HEK293 (cell line): ENCODE data around the gene SEMA3D.
A peak's percentile ranks its signal among the peaks of the same experiment; 100 is the strongest.

Experiments used
- CTCF ChIA-PET: fragments of 350-600 bp; formaldehyde crosslinking; extraction: SDS; loops from one replicate; lab custom pipeline; 2021; ENCODE audit warnings: antibody characterized with exemption; lab: Yijun Ruan, JAX
- POLR2A ChIA-PET: fragments of 300-600 bp; formaldehyde crosslinking; extraction: SDS; loops from one replicate; lab custom pipeline; 2020; ENCODE audit warnings: antibody characterized with exemption, inconsistent platforms; lab: Yijun Ruan, JAX
- H3K27ac ChIP-seq: fragments of 200-500 bp; sonication (Bioruptor generic); 2 replicates; pipeline ENCODE4 v1.5.1; 2014; ENCODE audit warnings: low read depth, low read length, control low read depth, inconsistent platforms; ENCODE audit errors: extremely low read depth
- H3K36me3 ChIP-seq, 2 experiments: fragments of 200-500 bp in 1 of 2; sonication (Bioruptor generic) in 1 of 2; 1 replicate in 1 of 2; 2 replicates in 1 of 2; pipeline ENCODE4 v1.5.1; 2014 to 2017; ENCODE audit warnings: inconsistent platforms in 2 of 2, low read length in 2 of 2; ENCODE audit not compliant: control insufficient read depth in 2 of 2, insufficient read depth in 1 of 2
- H3K4me1 ChIP-seq: fragments of 200-500 bp; sonication (Bioruptor generic); 2 replicates; pipeline ENCODE4 v1.5.1; 2014; ENCODE audit warnings: mild to moderate bottlenecking, low read length, inconsistent platforms; ENCODE audit not compliant: control insufficient read depth, insufficient read depth
- H3K4me3 ChIP-seq: 2 replicates; pipeline ENCODE4 v1.5.1; 2011; ENCODE audit warnings: low read depth, mild to moderate bottlenecking, control low read depth, low read length, moderate library complexity
- H3K9me3 ChIP-seq: fragments of 200-500 bp; sonication (Bioruptor generic); 2 replicates; pipeline ENCODE4 v1.5.1; 2014; ENCODE audit warnings: low read depth, low read length, inconsistent platforms; ENCODE audit not compliant: control insufficient read depth, insufficient read depth
- BCL6B ChIP-seq: fragments of 450-650 bp; formaldehyde crosslinking; IDR thresholded peaks from 2 replicates; pipeline ENCODE4 v1.5.1; 2017; ENCODE audit warnings: missing biosample characterization, missing genetic modification characterization
- GLIS1 ChIP-seq: fragments of 450-650 bp; formaldehyde crosslinking; IDR thresholded peaks from 2 replicates; pipeline ENCODE4 v1.5.1; 2016; ENCODE audit warnings: missing biosample characterization, missing genetic modification characterization
- HOXA7 ChIP-seq: sonication (generic); formaldehyde crosslinking; IDR thresholded peaks from 2 replicates; pipeline ENCODE4 v1.8.1; 2022; ENCODE audit warnings: missing genetic modification reagents, borderline replicate concordance
- HOXD13 ChIP-seq: sonication (generic); formaldehyde crosslinking; IDR thresholded peaks from 2 replicates; pipeline ENCODE4 v1.8.0; 2022; ENCODE audit warnings: missing genetic modification reagents, borderline replicate concordance
- PRDM1 ChIP-seq: fragments of 450-650 bp; formaldehyde crosslinking; IDR thresholded peaks from 2 replicates; pipeline ENCODE4; 2016; ENCODE audit warnings: missing biosample characterization, missing genetic modification characterization
- ZFP3 ChIP-seq: fragments of 450-650 bp; formaldehyde crosslinking; IDR thresholded peaks from 2 replicates; pipeline ENCODE4 v1.5.1; 2016; ENCODE audit warnings: low read depth, missing biosample characterization, missing genetic modification characterization
- ZNF112 ChIP-seq: fragments of 450-650 bp; formaldehyde crosslinking; IDR thresholded peaks from 2 replicates; pipeline ENCODE4 v1.5.0; 2017; ENCODE audit warnings: missing biosample characterization, missing genetic modification characterization
- ZNF114 ChIP-seq: fragments of 450-650 bp; formaldehyde crosslinking; IDR thresholded peaks from 2 replicates; pipeline ENCODE4 v1.5.0; 2017; ENCODE audit warnings: missing biosample characterization, missing genetic modification characterization
- ZNF19 ChIP-seq: fragments of 450-650 bp; formaldehyde crosslinking; IDR thresholded peaks from 2 replicates; pipeline ENCODE4; 2016; ENCODE audit warnings: missing biosample characterization, missing genetic modification characterization, low read depth
- ZNF211 ChIP-seq: fragments of 450-650 bp; formaldehyde crosslinking; IDR thresholded peaks from 2 replicates; pipeline ENCODE4 v1.5.1; 2016; ENCODE audit warnings: low read depth, missing biosample characterization, missing genetic modification characterization
- ZNF398 ChIP-seq: fragments of 450-650 bp; formaldehyde crosslinking; IDR thresholded peaks from 2 replicates; pipeline ENCODE4 v1.5.1; 2017; ENCODE audit warnings: missing biosample characterization, missing genetic modification characterization
- ZNF585B ChIP-seq: fragments of 450-650 bp; formaldehyde crosslinking; IDR thresholded peaks from 2 replicates; pipeline ENCODE4 v1.5.1; 2016; ENCODE audit warnings: missing biosample characterization, missing genetic modification characterization
- ZNF664 ChIP-seq: fragments of 450-650 bp; formaldehyde crosslinking; IDR thresholded peaks from 2 replicates; pipeline ENCODE4 v1.5.1; 2016; ENCODE audit warnings: missing biosample characterization, missing genetic modification characterization
- ZNF76 ChIP-seq: fragments of 450-650 bp; formaldehyde crosslinking; IDR thresholded peaks from 2 replicates; pipeline ENCODE4; 2016; ENCODE audit warnings: low read depth, missing biosample characterization, missing genetic modification characterization, borderline replicate concordance
- ZNF777 ChIP-seq: fragments of 450-650 bp; formaldehyde crosslinking; IDR thresholded peaks from 2 replicates; pipeline ENCODE4 v1.5.1; 2017; ENCODE audit warnings: missing biosample characterization, missing genetic modification characterization, borderline replicate concordance
- ZSCAN16 ChIP-seq: fragments of 450-650 bp; formaldehyde crosslinking; IDR thresholded peaks from 2 replicates; pipeline ENCODE4 v1.5.1; 2016; ENCODE audit warnings: missing biosample characterization, missing genetic modification characterization
- TF ChIP-seq, protein P1 (sequence below): fragments of 450-650 bp; formaldehyde crosslinking; IDR thresholded peaks from 2 replicates; pipeline ENCODE4 v1.5.1; 2016; ENCODE audit warnings: missing biosample characterization, missing genetic modification characterization

Gene SEMA3D

DNA sequence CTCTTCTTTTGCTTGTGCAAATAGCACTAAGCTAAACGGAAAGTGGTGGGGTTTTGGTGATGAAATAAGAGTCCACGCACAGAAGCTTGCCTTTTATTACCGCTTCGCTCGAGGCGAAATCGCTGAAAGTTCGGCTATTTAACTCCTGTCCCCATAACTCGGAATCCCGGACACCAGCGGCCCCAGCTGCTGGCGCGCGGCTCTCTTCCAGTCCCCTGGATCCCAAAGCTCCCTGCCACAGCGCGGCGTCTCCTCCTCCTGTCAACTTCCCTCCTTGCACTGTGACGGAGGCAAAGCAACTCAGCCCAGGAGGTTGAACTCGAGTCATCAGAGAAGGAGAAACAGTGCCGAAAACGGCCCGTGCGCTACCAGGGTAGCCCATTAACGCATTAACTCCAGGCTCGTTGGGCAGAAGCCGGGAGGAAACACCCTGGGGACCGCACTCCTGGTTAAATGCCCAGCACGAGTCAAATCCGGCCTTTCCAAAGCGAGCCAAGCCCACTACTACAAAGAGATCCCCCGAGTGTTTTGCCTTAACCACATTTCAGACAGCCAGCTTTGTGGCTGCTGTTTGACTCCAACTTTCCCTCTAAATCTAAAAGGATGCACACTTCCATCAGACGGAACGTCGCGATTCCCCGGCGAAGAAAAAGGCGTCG lies 1.3 kb downstream of the SEMA3D start (continued):
- TF ChIP-seq ZNF585B (tag by site-specific recombination) (no peak), GLIS1 (tag by site-specific recombination) (0 out of 2 replicates have a peak, but pooled peaks have one; percentile 6)

DNA sequence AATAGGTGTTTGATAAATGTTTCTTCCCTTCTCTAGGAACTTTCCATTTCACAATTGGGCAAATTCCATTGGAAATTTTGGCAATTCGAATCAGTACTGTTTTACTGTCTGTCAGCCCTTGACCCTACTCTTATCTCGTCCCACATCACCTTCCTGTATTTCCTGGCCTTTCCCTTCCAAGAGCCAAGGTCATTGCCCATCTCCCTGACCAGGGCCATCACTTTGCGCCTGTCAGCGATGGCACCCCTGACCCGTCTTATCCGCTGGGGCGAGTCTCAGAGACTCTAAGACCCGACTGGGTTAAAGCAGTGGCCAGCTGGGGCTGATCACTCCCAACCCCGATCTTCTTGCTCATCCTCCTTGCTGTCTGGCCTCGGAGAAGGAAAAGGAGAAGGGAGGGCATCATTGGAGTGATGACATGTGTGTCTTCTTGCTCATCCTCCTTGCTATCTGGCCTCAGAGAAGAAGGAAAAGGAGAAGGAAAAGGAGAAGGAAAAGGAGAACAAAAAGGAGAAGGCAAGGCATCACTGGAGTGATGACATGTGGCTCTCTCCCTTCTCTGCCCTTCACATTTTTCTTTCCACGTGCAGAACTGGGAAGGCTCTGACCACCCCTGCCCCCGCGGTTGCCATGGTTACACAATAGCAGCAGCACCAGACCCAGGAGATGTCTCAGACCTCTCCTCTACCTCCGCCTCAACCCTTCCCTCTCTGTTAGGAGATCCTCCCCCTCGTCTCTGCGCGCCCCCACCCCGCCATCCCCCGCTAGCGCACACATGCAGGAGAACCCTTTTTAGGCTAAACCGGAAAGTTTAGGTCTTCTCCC lies 2.0 kb downstream of the SEMA3D start:
- ChIA-PET CTCF (interaction anchor here (0.6 to 2.6 kb wide), 16 partner anchors 8 to 1495 kb away, joined by 3 to 14 read pairs (median 3); no protein-coding TSS in a partner anchor), POLR2A (interaction anchor here (0.6 to 0.7 kb wide), 2 partner anchors 36 to 51 kb away, joined by 4 to 9 read pairs; no protein-coding TSS in a partner anchor)
- Histone ChIP-seq H3K27ac (peak overlapping the region; percentile 97; the same call in 1 of the 2 replicates), H3K36me3 (no peaks in the 10 kb centered on the region), H3K4me3 (peak overlapping the region; percentile 89), H3K9me3 (no peaks in the 10 kb centered on the region), H3K4me1 (0 out of 2 replicates have a peak, but pooled peaks cover 3% of the 10 kb centered on the region)
- TF ChIP-seq HOXA7 (CRISPR knock-in tag): no peak
- 0 out of 2 replicates have a peak, but pooled peaks have one; percentile 55 for TF ChIP-seq ZSCAN16
- no peak for TF ChIP-seq ZFP3 (tag by site-specific recombination)
- TF ChIP-seq ZNF664 (tag by site-specific recombination): no peak
- TF ChIP-seq PRDM1 (tag by site-specific recombination): peak; percentile 26; the same call in 1 of the 2 replicates
- no peak for TF ChIP-seq HOXD13 (CRISPR knock-in tag)
- TF ChIP-seq ZNF112: no peak
- TF ChIP-seq ZNF777 (tag by site-specific recombination): no peak
- TF ChIP-seq, protein P1, sequence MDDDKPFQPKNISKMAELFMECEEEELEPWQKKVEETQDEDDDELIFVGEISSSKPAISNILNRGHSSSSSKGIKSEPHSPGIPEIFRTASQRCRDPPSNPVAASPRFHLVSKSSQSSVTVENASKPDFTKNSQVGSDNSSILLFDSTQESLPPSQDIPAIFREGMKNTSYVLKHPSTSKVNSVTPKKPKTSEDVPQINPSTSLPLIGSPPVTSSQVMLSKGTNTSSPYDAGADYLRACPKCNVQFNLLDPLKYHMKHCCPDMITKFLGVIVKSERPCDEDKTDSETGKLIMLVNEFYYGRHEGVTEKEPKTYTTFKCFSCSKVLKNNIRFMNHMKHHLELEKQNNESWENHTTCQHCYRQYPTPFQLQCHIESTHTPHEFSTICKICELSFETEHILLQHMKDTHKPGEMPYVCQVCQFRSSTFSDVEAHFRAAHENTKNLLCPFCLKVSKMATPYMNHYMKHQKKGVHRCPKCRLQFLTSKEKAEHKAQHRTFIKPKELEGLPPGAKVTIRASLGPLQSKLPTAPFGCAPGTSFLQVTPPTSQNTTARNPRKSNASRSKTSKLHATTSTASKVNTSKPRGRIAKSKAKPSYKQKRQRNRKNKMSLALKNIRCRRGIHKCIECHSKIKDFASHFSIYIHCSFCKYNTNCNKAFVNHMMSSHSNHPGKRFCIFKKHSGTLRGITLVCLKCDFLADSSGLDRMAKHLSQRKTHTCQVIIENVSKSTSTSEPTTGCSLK (tag by site-specific recombination): no peak
- TF ChIP-seq ZNF114 (tag by site-specific recombination): no peak
- TF ChIP-seq ZNF398 (tag by site-specific recombination): peak; percentile 65

DNA sequence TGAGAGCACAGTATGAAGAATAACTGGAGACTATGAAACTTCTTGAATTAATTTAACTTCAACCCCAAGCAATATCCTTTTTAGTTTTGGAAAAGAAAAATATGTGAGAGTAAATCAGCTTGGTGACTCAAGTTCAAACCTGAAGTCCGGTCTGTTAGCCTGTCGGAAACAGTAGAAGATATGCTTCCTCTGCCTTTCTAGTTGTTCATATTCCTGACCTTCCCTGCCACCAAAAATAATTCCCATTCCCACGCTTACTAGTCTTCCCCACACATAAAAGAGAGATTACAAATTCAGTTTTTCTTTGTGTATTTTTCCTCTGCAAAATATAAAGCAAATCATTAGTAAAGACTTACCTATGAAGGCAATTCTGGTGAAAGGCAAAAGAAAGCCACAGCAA lies 3.6 kb downstream of the SEMA3D start:
- no peak overlapping the region for H3K4me3 ChIP-seq
- no peak for TF ChIP-seq BCL6B
- no peak for TF ChIP-seq ZNF76 (tag by site-specific recombination)
- TF ChIP-seq ZNF19 (tag by site-specific recombination): no peak
- no peak for TF ChIP-seq ZNF664 (tag by site-specific recombination)
- TF ChIP-seq ZNF211: no peak
- TF ChIP-seq, all 188 proteins: peak for 0
- Histone ChIP-seq H3K27ac (no peak overlapping the region), H3K36me3 (no peaks in the 10 kb centered on the region), H3K4me1 (0 out of 2 replicates have a peak, but pooled peaks cover 3% of the 10 kb centered on the region), H3K9me3 (no peaks in the 10 kb centered on the region)
- CTCF ChIA-PET: no interaction called here
- POLR2A ChIA-PET: no interaction called here
